WTC11 (cell line): ENCODE measurements around the gene PSMC4. TPM values are rescaled to one million over a fixed set of nuclear protein-coding genes. Genes with fewer than 3 reads are reported as not detected.

Source experiments
- CREB1 ChIP-seq: sonication (generic); formaldehyde crosslinking; IDR thresholded peaks from 2 replicates; pipeline ENCODE4 v1.8.0; 2023; ENCODE audit warnings: mild to moderate bottlenecking, missing genetic modification reagents
- EMX1 ChIP-seq: fragments of 250-450 bp; sonication (Bioruptor Pico); IDR thresholded peaks from 2 replicates; pipeline ENCODE4 v1.8.0; 2021; ENCODE audit warnings: mild to moderate bottlenecking
- ETV6 ChIP-seq: sonication (generic); formaldehyde crosslinking; IDR thresholded peaks from 2 replicates; pipeline ENCODE4 v1.8.1; 2022; ENCODE audit warnings: mild to moderate bottlenecking, missing genetic modification reagents
- FOXJ3 ChIP-seq: sonication (generic); formaldehyde crosslinking; IDR thresholded peaks from 2 replicates; pipeline ENCODE4 v1.9.0; 2021; ENCODE audit warnings: missing genetic modification reagents, mild to moderate bottlenecking, borderline replicate concordance
- NFE2L1 ChIP-seq: sonication (generic); formaldehyde crosslinking; IDR thresholded peaks from 2 replicates; pipeline ENCODE4 v1.8.1; 2023; ENCODE audit warnings: missing genetic modification reagents
- NFYB ChIP-seq: sonication (generic); formaldehyde crosslinking; conservative IDR thresholded peaks from 2 replicates; pipeline ENCODE4 v1.8.0; 2022; ENCODE audit warnings: low read depth, missing genetic modification reagents
- OVOL2 ChIP-seq: fragments of 250-450 bp; sonication (Bioruptor Pico); IDR thresholded peaks from 2 replicates; pipeline ENCODE4 v1.9.0; 2021; ENCODE audit warnings: mild to moderate bottlenecking, borderline replicate concordance
- ZBTB21 ChIP-seq: sonication (generic); formaldehyde crosslinking; IDR thresholded peaks from 2 replicates; pipeline ENCODE4 v1.8.1; 2023; ENCODE audit warnings: mild to moderate bottlenecking, missing genetic modification reagents, borderline replicate concordance
- ZNF423 ChIP-seq: fragments of 250-450 bp; sonication (Bioruptor Pico); IDR thresholded peaks from 2 replicates; pipeline ENCODE4 v2.1.2; 2022; ENCODE audit warnings: mild to moderate bottlenecking, moderate library complexity
- ZNF671 ChIP-seq: fragments of 250-450 bp; sonication (Bioruptor Pico); IDR thresholded peaks from 2 replicates; pipeline ENCODE4 v1.8.0; 2021; ENCODE audit warnings: mild to moderate bottlenecking
- total RNA-seq: library from RNA; stranded (reverse); gene quantifications from 3 replicates; pipeline ENCODE4 v1.2.3, GENCODE V29; 2021
- TF ChIP-seq, protein P1 (sequence below): sonication (generic); formaldehyde crosslinking; IDR thresholded peaks from 2 replicates; pipeline ENCODE4 v1.8.1; 2023; ENCODE audit warnings: mild to moderate bottlenecking, missing genetic modification reagents
- TF ChIP-seq, protein P2 (sequence below): sonication (generic); formaldehyde crosslinking; IDR thresholded peaks from 2 replicates; pipeline ENCODE4 v1.8.1; 2022; ENCODE audit warnings: mild to moderate bottlenecking, missing genetic modification reagents, moderate library complexity, borderline replicate concordance
- TF ChIP-seq, protein P3 (sequence below): sonication (generic); formaldehyde crosslinking; IDR thresholded peaks from 2 replicates; pipeline ENCODE4 v1.8.0; 2023; ENCODE audit warnings: mild to moderate bottlenecking, missing genetic modification reagents
- TF ChIP-seq, protein P4 (sequence below): fragments of 250-450 bp; sonication (Bioruptor Pico); IDR thresholded peaks from 2 replicates; pipeline ENCODE4 v1.9.0; 2021; ENCODE audit warnings: mild to moderate bottlenecking
- TF ChIP-seq, protein P5 (sequence below): fragments of 200-600 bp; IDR thresholded peaks from 2 replicates; pipeline ENCODE4 v1.8.0; 2022; ENCODE audit warnings: antibody characterized with exemption
- TF ChIP-seq, protein P6 (sequence below): sonication (generic); formaldehyde crosslinking; conservative IDR thresholded peaks from 2 replicates; pipeline ENCODE4 v1.8.1; 2023; ENCODE audit warnings: mild to moderate bottlenecking, low read depth, missing genetic modification reagents, moderate library complexity
- TF ChIP-seq, protein P7 (sequence below): fragments of 250-450 bp; sonication (Bioruptor Pico); IDR thresholded peaks from 2 replicates; pipeline ENCODE4 v1.9.0; 2021; ENCODE audit warnings: mild to moderate bottlenecking, borderline replicate concordance
- TF ChIP-seq, protein P8 (sequence below): fragments of 250-450 bp; sonication (Bioruptor Pico); IDR thresholded peaks from 2 replicates; pipeline ENCODE4 v1.9.0; 2021; ENCODE audit warnings: mild to moderate bottlenecking
- TF ChIP-seq, protein P9 (sequence below): sonication (generic); formaldehyde crosslinking; IDR thresholded peaks from 2 replicates; pipeline ENCODE4 v1.8.1; 2022; ENCODE audit warnings: low read depth, mild to moderate bottlenecking, moderate library complexity, missing genetic modification reagents, borderline replicate concordance

Gene PSMC4
- total RNA-seq, 1 experiment from 2014 or later: 105 TPM

DNA sequence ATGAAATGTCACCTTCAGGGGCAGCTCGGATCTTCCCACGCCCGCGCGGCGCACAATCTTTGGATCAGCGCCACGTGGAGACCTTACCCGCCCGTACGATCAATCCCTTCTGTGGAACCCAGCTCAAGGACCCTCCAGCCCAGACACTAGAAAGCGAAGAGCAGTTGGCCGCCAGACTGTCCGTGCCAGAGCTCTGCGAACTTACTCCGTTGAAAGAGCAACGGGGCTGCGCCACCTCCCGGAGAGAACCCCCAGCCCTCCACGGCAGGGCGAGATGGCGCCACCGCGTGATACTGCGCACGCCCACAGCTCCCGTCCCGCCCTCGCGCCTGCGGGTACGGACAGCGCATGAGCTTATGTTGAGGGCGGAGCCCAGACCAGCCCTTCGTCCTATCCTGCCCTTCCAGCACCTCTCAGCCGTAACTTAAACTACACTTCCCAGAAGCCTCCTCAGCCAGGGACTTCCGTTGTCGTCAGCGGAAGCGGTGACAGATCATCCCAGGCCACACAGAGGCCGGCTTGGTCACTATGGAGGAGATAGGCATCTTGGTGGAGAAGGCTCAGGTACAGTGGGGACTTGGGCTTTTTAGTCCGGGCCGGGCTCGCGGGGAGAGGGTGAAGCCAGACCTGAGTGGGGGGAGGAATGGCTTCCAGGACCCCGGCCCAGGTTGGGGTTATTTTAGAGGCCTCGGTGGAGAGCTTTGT lies at the start of gene PSMC4 (continued):
- TF ChIP-seq, protein P1, sequence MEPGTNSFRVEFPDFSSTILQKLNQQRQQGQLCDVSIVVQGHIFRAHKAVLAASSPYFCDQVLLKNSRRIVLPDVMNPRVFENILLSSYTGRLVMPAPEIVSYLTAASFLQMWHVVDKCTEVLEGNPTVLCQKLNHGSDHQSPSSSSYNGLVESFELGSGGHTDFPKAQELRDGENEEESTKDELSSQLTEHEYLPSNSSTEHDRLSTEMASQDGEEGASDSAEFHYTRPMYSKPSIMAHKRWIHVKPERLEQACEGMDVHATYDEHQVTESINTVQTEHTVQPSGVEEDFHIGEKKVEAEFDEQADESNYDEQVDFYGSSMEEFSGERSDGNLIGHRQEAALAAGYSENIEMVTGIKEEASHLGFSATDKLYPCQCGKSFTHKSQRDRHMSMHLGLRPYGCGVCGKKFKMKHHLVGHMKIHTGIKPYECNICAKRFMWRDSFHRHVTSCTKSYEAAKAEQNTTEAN (CRISPR knock-in tag): no peak
- TF ChIP-seq, protein P2, sequence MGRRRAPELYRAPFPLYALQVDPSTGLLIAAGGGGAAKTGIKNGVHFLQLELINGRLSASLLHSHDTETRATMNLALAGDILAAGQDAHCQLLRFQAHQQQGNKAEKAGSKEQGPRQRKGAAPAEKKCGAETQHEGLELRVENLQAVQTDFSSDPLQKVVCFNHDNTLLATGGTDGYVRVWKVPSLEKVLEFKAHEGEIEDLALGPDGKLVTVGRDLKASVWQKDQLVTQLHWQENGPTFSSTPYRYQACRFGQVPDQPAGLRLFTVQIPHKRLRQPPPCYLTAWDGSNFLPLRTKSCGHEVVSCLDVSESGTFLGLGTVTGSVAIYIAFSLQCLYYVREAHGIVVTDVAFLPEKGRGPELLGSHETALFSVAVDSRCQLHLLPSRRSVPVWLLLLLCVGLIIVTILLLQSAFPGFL: no peak
- TF ChIP-seq, protein P3, sequence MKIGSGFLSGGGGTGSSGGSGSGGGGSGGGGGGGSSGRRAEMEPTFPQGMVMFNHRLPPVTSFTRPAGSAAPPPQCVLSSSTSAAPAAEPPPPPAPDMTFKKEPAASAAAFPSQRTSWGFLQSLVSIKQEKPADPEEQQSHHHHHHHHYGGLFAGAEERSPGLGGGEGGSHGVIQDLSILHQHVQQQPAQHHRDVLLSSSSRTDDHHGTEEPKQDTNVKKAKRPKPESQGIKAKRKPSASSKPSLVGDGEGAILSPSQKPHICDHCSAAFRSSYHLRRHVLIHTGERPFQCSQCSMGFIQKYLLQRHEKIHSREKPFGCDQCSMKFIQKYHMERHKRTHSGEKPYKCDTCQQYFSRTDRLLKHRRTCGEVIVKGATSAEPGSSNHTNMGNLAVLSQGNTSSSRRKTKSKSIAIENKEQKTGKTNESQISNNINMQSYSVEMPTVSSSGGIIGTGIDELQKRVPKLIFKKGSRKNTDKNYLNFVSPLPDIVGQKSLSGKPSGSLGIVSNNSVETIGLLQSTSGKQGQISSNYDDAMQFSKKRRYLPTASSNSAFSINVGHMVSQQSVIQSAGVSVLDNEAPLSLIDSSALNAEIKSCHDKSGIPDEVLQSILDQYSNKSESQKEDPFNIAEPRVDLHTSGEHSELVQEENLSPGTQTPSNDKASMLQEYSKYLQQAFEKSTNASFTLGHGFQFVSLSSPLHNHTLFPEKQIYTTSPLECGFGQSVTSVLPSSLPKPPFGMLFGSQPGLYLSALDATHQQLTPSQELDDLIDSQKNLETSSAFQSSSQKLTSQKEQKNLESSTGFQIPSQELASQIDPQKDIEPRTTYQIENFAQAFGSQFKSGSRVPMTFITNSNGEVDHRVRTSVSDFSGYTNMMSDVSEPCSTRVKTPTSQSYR: no peak
- no peak for TF ChIP-seq EMX1 (CRISPR knock-in tag)
- peak; percentile 84 for TF ChIP-seq ZNF423 (CRISPR knock-in tag)
- no peak for TF ChIP-seq NFYB (CRISPR knock-in tag)
- TF ChIP-seq, protein P4, sequence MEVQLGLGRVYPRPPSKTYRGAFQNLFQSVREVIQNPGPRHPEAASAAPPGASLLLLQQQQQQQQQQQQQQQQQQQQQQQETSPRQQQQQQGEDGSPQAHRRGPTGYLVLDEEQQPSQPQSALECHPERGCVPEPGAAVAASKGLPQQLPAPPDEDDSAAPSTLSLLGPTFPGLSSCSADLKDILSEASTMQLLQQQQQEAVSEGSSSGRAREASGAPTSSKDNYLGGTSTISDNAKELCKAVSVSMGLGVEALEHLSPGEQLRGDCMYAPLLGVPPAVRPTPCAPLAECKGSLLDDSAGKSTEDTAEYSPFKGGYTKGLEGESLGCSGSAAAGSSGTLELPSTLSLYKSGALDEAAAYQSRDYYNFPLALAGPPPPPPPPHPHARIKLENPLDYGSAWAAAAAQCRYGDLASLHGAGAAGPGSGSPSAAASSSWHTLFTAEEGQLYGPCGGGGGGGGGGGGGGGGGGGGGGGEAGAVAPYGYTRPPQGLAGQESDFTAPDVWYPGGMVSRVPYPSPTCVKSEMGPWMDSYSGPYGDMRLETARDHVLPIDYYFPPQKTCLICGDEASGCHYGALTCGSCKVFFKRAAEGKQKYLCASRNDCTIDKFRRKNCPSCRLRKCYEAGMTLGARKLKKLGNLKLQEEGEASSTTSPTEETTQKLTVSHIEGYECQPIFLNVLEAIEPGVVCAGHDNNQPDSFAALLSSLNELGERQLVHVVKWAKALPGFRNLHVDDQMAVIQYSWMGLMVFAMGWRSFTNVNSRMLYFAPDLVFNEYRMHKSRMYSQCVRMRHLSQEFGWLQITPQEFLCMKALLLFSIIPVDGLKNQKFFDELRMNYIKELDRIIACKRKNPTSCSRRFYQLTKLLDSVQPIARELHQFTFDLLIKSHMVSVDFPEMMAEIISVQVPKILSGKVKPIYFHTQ (CRISPR knock-in tag): no peak
- TF ChIP-seq, protein P5, sequence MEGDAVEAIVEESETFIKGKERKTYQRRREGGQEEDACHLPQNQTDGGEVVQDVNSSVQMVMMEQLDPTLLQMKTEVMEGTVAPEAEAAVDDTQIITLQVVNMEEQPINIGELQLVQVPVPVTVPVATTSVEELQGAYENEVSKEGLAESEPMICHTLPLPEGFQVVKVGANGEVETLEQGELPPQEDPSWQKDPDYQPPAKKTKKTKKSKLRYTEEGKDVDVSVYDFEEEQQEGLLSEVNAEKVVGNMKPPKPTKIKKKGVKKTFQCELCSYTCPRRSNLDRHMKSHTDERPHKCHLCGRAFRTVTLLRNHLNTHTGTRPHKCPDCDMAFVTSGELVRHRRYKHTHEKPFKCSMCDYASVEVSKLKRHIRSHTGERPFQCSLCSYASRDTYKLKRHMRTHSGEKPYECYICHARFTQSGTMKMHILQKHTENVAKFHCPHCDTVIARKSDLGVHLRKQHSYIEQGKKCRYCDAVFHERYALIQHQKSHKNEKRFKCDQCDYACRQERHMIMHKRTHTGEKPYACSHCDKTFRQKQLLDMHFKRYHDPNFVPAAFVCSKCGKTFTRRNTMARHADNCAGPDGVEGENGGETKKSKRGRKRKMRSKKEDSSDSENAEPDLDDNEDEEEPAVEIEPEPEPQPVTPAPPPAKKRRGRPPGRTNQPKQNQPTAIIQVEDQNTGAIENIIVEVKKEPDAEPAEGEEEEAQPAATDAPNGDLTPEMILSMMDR: no peak
- TF ChIP-seq, protein P6, sequence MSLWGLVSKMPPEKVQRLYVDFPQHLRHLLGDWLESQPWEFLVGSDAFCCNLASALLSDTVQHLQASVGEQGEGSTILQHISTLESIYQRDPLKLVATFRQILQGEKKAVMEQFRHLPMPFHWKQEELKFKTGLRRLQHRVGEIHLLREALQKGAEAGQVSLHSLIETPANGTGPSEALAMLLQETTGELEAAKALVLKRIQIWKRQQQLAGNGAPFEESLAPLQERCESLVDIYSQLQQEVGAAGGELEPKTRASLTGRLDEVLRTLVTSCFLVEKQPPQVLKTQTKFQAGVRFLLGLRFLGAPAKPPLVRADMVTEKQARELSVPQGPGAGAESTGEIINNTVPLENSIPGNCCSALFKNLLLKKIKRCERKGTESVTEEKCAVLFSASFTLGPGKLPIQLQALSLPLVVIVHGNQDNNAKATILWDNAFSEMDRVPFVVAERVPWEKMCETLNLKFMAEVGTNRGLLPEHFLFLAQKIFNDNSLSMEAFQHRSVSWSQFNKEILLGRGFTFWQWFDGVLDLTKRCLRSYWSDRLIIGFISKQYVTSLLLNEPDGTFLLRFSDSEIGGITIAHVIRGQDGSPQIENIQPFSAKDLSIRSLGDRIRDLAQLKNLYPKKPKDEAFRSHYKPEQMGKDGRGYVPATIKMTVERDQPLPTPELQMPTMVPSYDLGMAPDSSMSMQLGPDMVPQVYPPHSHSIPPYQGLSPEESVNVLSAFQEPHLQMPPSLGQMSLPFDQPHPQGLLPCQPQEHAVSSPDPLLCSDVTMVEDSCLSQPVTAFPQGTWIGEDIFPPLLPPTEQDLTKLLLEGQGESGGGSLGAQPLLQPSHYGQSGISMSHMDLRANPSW (CRISPR knock-in tag): no peak
- no peak for TF ChIP-seq ZBTB21 (CRISPR knock-in tag)
- TF ChIP-seq, protein P7, sequence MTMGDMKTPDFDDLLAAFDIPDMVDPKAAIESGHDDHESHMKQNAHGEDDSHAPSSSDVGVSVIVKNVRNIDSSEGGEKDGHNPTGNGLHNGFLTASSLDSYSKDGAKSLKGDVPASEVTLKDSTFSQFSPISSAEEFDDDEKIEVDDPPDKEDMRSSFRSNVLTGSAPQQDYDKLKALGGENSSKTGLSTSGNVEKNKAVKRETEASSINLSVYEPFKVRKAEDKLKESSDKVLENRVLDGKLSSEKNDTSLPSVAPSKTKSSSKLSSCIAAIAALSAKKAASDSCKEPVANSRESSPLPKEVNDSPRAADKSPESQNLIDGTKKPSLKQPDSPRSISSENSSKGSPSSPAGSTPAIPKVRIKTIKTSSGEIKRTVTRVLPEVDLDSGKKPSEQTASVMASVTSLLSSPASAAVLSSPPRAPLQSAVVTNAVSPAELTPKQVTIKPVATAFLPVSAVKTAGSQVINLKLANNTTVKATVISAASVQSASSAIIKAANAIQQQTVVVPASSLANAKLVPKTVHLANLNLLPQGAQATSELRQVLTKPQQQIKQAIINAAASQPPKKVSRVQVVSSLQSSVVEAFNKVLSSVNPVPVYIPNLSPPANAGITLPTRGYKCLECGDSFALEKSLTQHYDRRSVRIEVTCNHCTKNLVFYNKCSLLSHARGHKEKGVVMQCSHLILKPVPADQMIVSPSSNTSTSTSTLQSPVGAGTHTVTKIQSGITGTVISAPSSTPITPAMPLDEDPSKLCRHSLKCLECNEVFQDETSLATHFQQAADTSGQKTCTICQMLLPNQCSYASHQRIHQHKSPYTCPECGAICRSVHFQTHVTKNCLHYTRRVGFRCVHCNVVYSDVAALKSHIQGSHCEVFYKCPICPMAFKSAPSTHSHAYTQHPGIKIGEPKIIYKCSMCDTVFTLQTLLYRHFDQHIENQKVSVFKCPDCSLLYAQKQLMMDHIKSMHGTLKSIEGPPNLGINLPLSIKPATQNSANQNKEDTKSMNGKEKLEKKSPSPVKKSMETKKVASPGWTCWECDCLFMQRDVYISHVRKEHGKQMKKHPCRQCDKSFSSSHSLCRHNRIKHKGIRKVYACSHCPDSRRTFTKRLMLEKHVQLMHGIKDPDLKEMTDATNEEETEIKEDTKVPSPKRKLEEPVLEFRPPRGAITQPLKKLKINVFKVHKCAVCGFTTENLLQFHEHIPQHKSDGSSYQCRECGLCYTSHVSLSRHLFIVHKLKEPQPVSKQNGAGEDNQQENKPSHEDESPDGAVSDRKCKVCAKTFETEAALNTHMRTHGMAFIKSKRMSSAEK: no peak
- TF ChIP-seq ETV6: peak; percentile 87
- TF ChIP-seq FOXJ3 (CRISPR knock-in tag): no peak
- TF ChIP-seq, protein P8, sequence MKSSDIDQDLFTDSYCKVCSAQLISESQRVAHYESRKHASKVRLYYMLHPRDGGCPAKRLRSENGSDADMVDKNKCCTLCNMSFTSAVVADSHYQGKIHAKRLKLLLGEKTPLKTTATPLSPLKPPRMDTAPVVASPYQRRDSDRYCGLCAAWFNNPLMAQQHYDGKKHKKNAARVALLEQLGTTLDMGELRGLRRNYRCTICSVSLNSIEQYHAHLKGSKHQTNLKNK (CRISPR knock-in tag): no peak
- TF ChIP-seq OVOL2: no peak
- peak; percentile 19; the same call in 1 of the 2 replicates for TF ChIP-seq CREB1 (CRISPR knock-in tag)
- no peak for TF ChIP-seq ZNF671 (CRISPR knock-in tag)
- TF ChIP-seq NFE2L1 (CRISPR knock-in tag): no peak; the same call in none of the 2 replicates
- TF ChIP-seq, protein P9, sequence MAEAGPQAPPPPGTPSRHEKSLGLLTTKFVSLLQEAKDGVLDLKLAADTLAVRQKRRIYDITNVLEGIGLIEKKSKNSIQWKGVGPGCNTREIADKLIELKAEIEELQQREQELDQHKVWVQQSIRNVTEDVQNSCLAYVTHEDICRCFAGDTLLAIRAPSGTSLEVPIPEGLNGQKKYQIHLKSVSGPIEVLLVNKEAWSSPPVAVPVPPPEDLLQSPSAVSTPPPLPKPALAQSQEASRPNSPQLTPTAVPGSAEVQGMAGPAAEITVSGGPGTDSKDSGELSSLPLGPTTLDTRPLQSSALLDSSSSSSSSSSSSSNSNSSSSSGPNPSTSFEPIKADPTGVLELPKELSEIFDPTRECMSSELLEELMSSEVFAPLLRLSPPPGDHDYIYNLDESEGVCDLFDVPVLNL: no peak
